Measurements from ENCODE around the gene CSMD2.

CSMD2 gene

GRCh38 chr1:33916786-33917185, 248.2 kb downstream of the CSMD2 start:
- no peak overlapping the region for H3K4me2 ChIP-seq (ENCODE audit: low read length, poor library complexity, severe bottlenecking)
- H4K8ac ChIP-seq (ENCODE audit: low read length): no peak overlapping the region
- WGBS: 77% methylated on average over 11 of the region's 11 CpGs
- H3K4ac ChIP-seq (ENCODE audit: low read depth in 1 of 2, low read length in 2 of 2): no peak overlapping the region
- H3K9ac ChIP-seq (ENCODE audit: low read length): no peak overlapping the region
- no peak overlapping the region for H3K18ac ChIP-seq (ENCODE audit: low read depth in 1 of 2, low read length in 2 of 2)
- no peak overlapping the region for H2BK120ac ChIP-seq (ENCODE audit: low read depth, low read length)
- no peak overlapping the region for H2BK15ac ChIP-seq (ENCODE audit: low read depth, poor library complexity, severe bottlenecking)
- H3K36me3 ChIP-seq (ENCODE audit: control insufficient read depth in 1 of 2, insufficient read depth in 2 of 2, low read depth in 1 of 2, low read length in 2 of 2): peaks cover 0 to 3% of the 10 kb centered on the region in 2 experiments
- no peak overlapping the region for H3K27ac ChIP-seq (ENCODE audit: low read length, poor library complexity, severe bottlenecking)
- DNase-seq: no peak
- H3K4me3 ChIP-seq (ENCODE audit: insufficient read depth in 1 of 2, low read depth in 1 of 2, low read length in 2 of 2): no peak overlapping the region
- H2AFZ ChIP-seq (ENCODE audit: low read depth, low read length): no peak overlapping the region
- peaks cover 1% of the 10 kb centered on the region for H3K4me1 ChIP-seq (ENCODE audit: control insufficient read depth, insufficient read depth, low read depth, low read length)
- H3K27me3 ChIP-seq (ENCODE audit: control insufficient read depth in 1 of 2, insufficient read depth in 1 of 2, low read length in 2 of 2): no peaks in the 10 kb centered on the region
- no peak overlapping the region for H2BK5ac ChIP-seq (ENCODE audit: low read depth, low read length, poor library complexity, severe bottlenecking)
- H3K79me1 ChIP-seq (replicated peaks; ENCODE audit: low read length, poor library complexity, severe bottlenecking): no peaks in the 10 kb centered on the region
- no peak overlapping the region for H4K91ac ChIP-seq (ENCODE audit: low read length)
- no peaks in the 10 kb centered on the region for H3K9me3 ChIP-seq (ENCODE audit: control insufficient read depth, low read length)
- no peak overlapping the region for H3K23ac ChIP-seq (ENCODE audit: low read length in 2 of 2)
- no peak overlapping the region for H3K14ac ChIP-seq (ENCODE audit: low read length in 2 of 2)
- no peak overlapping the region for H2BK12ac ChIP-seq (ENCODE audit: low read length in 2 of 2)
- H2AK5ac ChIP-seq (ENCODE audit: low read length, severe bottlenecking): no peak overlapping the region

- no peak overlapping the region for H3K14ac ChIP-seq (ENCODE audit: low read length in 2 of 2)
- DNase-seq: no peak
- H2BK120ac ChIP-seq (ENCODE audit: low read depth, low read length): no peak overlapping the region
- no peaks in the 10 kb centered on the region for H3K79me1 ChIP-seq (replicated peaks; ENCODE audit: low read length, poor library complexity, severe bottlenecking)
- H3K4me2 ChIP-seq (ENCODE audit: low read length, poor library complexity, severe bottlenecking): no peak overlapping the region
- no peak overlapping the region for H3K27ac ChIP-seq (ENCODE audit: low read length, poor library complexity, severe bottlenecking)
- peaks cover 1% of the 10 kb centered on the region for H3K4me1 ChIP-seq (ENCODE audit: control insufficient read depth, insufficient read depth, low read depth, low read length)
- H3K4ac ChIP-seq (ENCODE audit: low read depth in 1 of 2, low read length in 2 of 2): no peak overlapping the region
- H4K8ac ChIP-seq (ENCODE audit: low read length): no peak overlapping the region
- no peak overlapping the region for H2BK15ac ChIP-seq (ENCODE audit: low read depth, poor library complexity, severe bottlenecking)
- H3K9me3 ChIP-seq (ENCODE audit: control insufficient read depth, low read length): no peaks in the 10 kb centered on the region
- H2BK5ac ChIP-seq (ENCODE audit: low read depth, low read length, poor library complexity, severe bottlenecking): no peak overlapping the region
- H3K18ac ChIP-seq (ENCODE audit: low read depth in 1 of 2, low read length in 2 of 2): no peak overlapping the region
- no peaks in the 10 kb centered on the region for H3K27me3 ChIP-seq (ENCODE audit: control insufficient read depth in 1 of 2, insufficient read depth in 1 of 2, low read length in 2 of 2)
- peaks cover 0 to 3% of the 10 kb centered on the region in 2 experiments for H3K36me3 ChIP-seq (ENCODE audit: control insufficient read depth in 1 of 2, insufficient read depth in 2 of 2, low read depth in 1 of 2, low read length in 2 of 2)
- no peak overlapping the region for H2AK5ac ChIP-seq (ENCODE audit: low read length, severe bottlenecking)
- H2BK12ac ChIP-seq (ENCODE audit: low read length in 2 of 2): no peak overlapping the region
- H3K9ac ChIP-seq (ENCODE audit: low read length): no peak overlapping the region
- H3K23ac ChIP-seq (ENCODE audit: low read length in 2 of 2): no peak overlapping the region
- H2AFZ ChIP-seq (ENCODE audit: low read depth, low read length): no peak overlapping the region
- no peak overlapping the region for H4K91ac ChIP-seq (ENCODE audit: low read length)
- WGBS: 66% methylated on average over 1 of the region's 2 CpGs
- no peak overlapping the region for H3K4me3 ChIP-seq (ENCODE audit: insufficient read depth in 1 of 2, low read depth in 1 of 2, low read length in 2 of 2)
These were observed 250.5 kb downstream of the CSMD2 start for GRCh38 chr1:33914531-33914930.

GRCh38 chr1:33908324-33908956, 256.6 kb downstream of the CSMD2 start:
- Histone ChIP-seq H2BK12ac (ENCODE audit: low read length in 2 of 2) (no peak overlapping the region), H3K27ac (ENCODE audit: low read length, poor library complexity, severe bottlenecking) (no peak overlapping the region), H3K4me3 (ENCODE audit: insufficient read depth in 1 of 2, low read depth in 1 of 2, low read length in 2 of 2) (no peak overlapping the region), H3K79me1 (replicated peaks; ENCODE audit: low read length, poor library complexity, severe bottlenecking) (no peaks in the 10 kb centered on the region), H3K36me3 (ENCODE audit: control insufficient read depth in 1 of 2, insufficient read depth in 2 of 2, low read depth in 1 of 2, low read length in 2 of 2) (peaks cover 0 to 6% of the 10 kb centered on the region in 2 experiments), H2AFZ (ENCODE audit: low read depth, low read length) (no peak overlapping the region), H2AK5ac (ENCODE audit: low read length, severe bottlenecking) (no peak overlapping the region), H2BK120ac (ENCODE audit: low read depth, low read length) (no peak overlapping the region), H3K27me3 (ENCODE audit: control insufficient read depth in 1 of 2, insufficient read depth in 1 of 2, low read length in 2 of 2) (no peaks in the 10 kb centered on the region), H3K18ac (ENCODE audit: low read depth in 1 of 2, low read length in 2 of 2) (no peak overlapping the region), H3K23ac (ENCODE audit: low read length in 2 of 2) (no peak overlapping the region), H2BK5ac (ENCODE audit: low read depth, low read length, poor library complexity, severe bottlenecking) (no peak overlapping the region), H2BK15ac (ENCODE audit: low read depth, poor library complexity, severe bottlenecking) (no peak overlapping the region), H3K4me2 (ENCODE audit: low read length, poor library complexity, severe bottlenecking) (no peak overlapping the region), H3K14ac (ENCODE audit: low read length in 2 of 2) (no peak overlapping the region), H3K9ac (ENCODE audit: low read length) (no peak overlapping the region), H3K4ac (ENCODE audit: low read depth in 1 of 2, low read length in 2 of 2) (no peak overlapping the region), H4K91ac (ENCODE audit: low read length) (no peak overlapping the region), H3K9me3 (ENCODE audit: control insufficient read depth, low read length) (no peaks in the 10 kb centered on the region), H4K8ac (ENCODE audit: low read length) (no peak overlapping the region), H3K4me1 (ENCODE audit: control insufficient read depth, insufficient read depth, low read depth, low read length) (no peaks in the 10 kb centered on the region)
- no peak for DNase-seq
- WGBS: 76% methylated on average over 10 of the region's 11 CpGs

GRCh38 chr1:33906156-33906555, 258.9 kb downstream of the CSMD2 start:
- no peak overlapping the region for H3K4me3 ChIP-seq (ENCODE audit: insufficient read depth in 1 of 2, low read depth in 1 of 2, low read length in 2 of 2)
- no peak overlapping the region for H2BK5ac ChIP-seq (ENCODE audit: low read depth, low read length, poor library complexity, severe bottlenecking)
- no peak overlapping the region for H2AFZ ChIP-seq (ENCODE audit: low read depth, low read length)
- no peak overlapping the region for H3K4me2 ChIP-seq (ENCODE audit: low read length, poor library complexity, severe bottlenecking)
- no peak overlapping the region for H2BK12ac ChIP-seq (ENCODE audit: low read length in 2 of 2)
- H4K8ac ChIP-seq (ENCODE audit: low read length): no peak overlapping the region
- H3K4ac ChIP-seq (ENCODE audit: low read depth in 1 of 2, low read length in 2 of 2): no peak overlapping the region
- no peak overlapping the region for H4K91ac ChIP-seq (ENCODE audit: low read length)
- no peak overlapping the region for H2BK120ac ChIP-seq (ENCODE audit: low read depth, low read length)
- H3K27ac ChIP-seq (ENCODE audit: low read length, poor library complexity, severe bottlenecking): no peak overlapping the region
- no peak overlapping the region for H2BK15ac ChIP-seq (ENCODE audit: low read depth, poor library complexity, severe bottlenecking)
- H3K14ac ChIP-seq (ENCODE audit: low read length in 2 of 2): no peak overlapping the region
- peaks cover 0 to 6% of the 10 kb centered on the region in 2 experiments for H3K36me3 ChIP-seq (ENCODE audit: control insufficient read depth in 1 of 2, insufficient read depth in 2 of 2, low read depth in 1 of 2, low read length in 2 of 2)
- H3K27me3 ChIP-seq (ENCODE audit: control insufficient read depth in 1 of 2, insufficient read depth in 1 of 2, low read length in 2 of 2): no peaks in the 10 kb centered on the region
- H3K4me1 ChIP-seq (ENCODE audit: control insufficient read depth, insufficient read depth, low read depth, low read length): no peaks in the 10 kb centered on the region
- H3K79me1 ChIP-seq (replicated peaks; ENCODE audit: low read length, poor library complexity, severe bottlenecking): no peaks in the 10 kb centered on the region
- DNase-seq: no peak
- 29% methylated on average over 1 of the region's 1 CpG for WGBS
- H3K9me3 ChIP-seq (ENCODE audit: control insufficient read depth, low read length): no peaks in the 10 kb centered on the region
- H2AK5ac ChIP-seq (ENCODE audit: low read length, severe bottlenecking): no peak overlapping the region
- no peak overlapping the region for H3K18ac ChIP-seq (ENCODE audit: low read depth in 1 of 2, low read length in 2 of 2)
- no peak overlapping the region for H3K23ac ChIP-seq (ENCODE audit: low read length in 2 of 2)
- no peak overlapping the region for H3K9ac ChIP-seq (ENCODE audit: low read length)
